Liver (tissue), 9 donors: ENCODE measurements around the gene MSI1. TPM values are rescaled to one million over a fixed set of nuclear protein-coding genes. Genes with fewer than 3 reads are reported as not detected.

ENCODE experiments used
- DNase-seq: peaks from one replicate; pipeline ENCODE4 v3.0.0-alpha.2; 2017; ENCODE audit warnings: low spot score
- H3K27ac ChIP-seq, 2 donors: one replicate each; pipeline ENCODE4 v1.7.0; 2013; ENCODE audit warnings: inconsistent platforms in 2 of 2, low read length in 2 of 2, control low read depth in 1 of 2, low read depth in 1 of 2, mild to moderate bottlenecking in 1 of 2
- H3K27me3 ChIP-seq, 4 donors: one replicate each; pipeline versions ENCODE4 v1.6.1 to v1.7.0; 2013; ENCODE audit warnings: low read length in 3 of 4, inconsistent platforms in 1 of 4, mild to moderate bottlenecking in 1 of 4, moderate library complexity in 1 of 4; ENCODE audit not compliant: control insufficient read depth in 4 of 4, insufficient read depth in 4 of 4
- H3K36me3 ChIP-seq, 4 donors: one replicate each; pipeline versions ENCODE4 v1.6.1 to v1.7.0; 2013; ENCODE audit warnings: low read length in 3 of 4, mild to moderate bottlenecking in 3 of 4, low read depth in 1 of 4, moderate library complexity in 1 of 4; ENCODE audit not compliant: control insufficient read depth in 4 of 4, insufficient read depth in 3 of 4
- H3K4me1 ChIP-seq, 4 donors: one replicate each; pipeline versions ENCODE4 v1.6.1 to v1.7.0; 2013; ENCODE audit warnings: low read length in 3 of 4, mild to moderate bottlenecking in 3 of 4, moderate library complexity in 1 of 4; ENCODE audit not compliant: control insufficient read depth in 4 of 4, insufficient read depth in 4 of 4
- H3K4me3 ChIP-seq, 3 donors: one replicate each; pipeline versions ENCODE4 v1.6.1 to v1.7.0; 2013; ENCODE audit warnings: low read length in 3 of 3, control low read depth in 1 of 3, low read depth in 1 of 3, mild to moderate bottlenecking in 1 of 3
- H3K9ac ChIP-seq, 2 donors: one replicate each; pipeline ENCODE4 v1.7.0; 2013; ENCODE audit warnings: low read length in 2 of 2, mild to moderate bottlenecking in 2 of 2, moderate library complexity in 2 of 2, control low read depth in 1 of 2, low read depth in 1 of 2
- H3K9me3 ChIP-seq, 4 donors: one replicate each; pipeline versions ENCODE4 v1.6.1 to v1.7.0; 2013; ENCODE audit warnings: low read length in 3 of 4; ENCODE audit not compliant: control insufficient read depth in 4 of 4
- EGR1 ChIP-seq, 2 donors: IDR thresholded peaks; 2 replicates each; pipeline ENCODE4 v1.6.1; 2016 to 2018; ENCODE audit warnings: antibody characterized with exemption in 2 of 2, low read depth in 2 of 2
- FOXA1 ChIP-seq: IDR thresholded peaks from 2 replicates; pipeline ENCODE4 v1.6.1; 2016; ENCODE audit warnings: antibody characterized with exemption
- FOXA2 ChIP-seq: IDR thresholded peaks from 2 replicates; pipeline ENCODE4 v1.6.1; 2016; ENCODE audit warnings: antibody characterized with exemption
- GABPA ChIP-seq, 2 donors: IDR thresholded peaks in 1 of 2; conservative IDR thresholded peaks in 1 of 2; 2 replicates each; pipeline ENCODE4 v1.6.1; 2016; ENCODE audit warnings: antibody characterized with exemption in 2 of 2, mild to moderate bottlenecking in 1 of 2, moderate library complexity in 1 of 2
- HNF4A ChIP-seq, 2 donors: conservative IDR thresholded peaks; 2 replicates each; pipeline ENCODE4 v1.6.1; 2016; ENCODE audit warnings: antibody characterized with exemption in 2 of 2, mild to moderate bottlenecking in 2 of 2
- HNF4G ChIP-seq: IDR thresholded peaks from 2 replicates; pipeline ENCODE4 v1.6.1; 2016; ENCODE audit warnings: antibody characterized with exemption
- JUND ChIP-seq, 2 donors: IDR thresholded peaks; 2 replicates each; pipeline ENCODE4 v1.6.1; 2016; ENCODE audit warnings: antibody characterized with exemption in 2 of 2
- NR2F2 ChIP-seq: IDR thresholded peaks from 2 replicates; pipeline ENCODE4 v1.6.1; 2016; ENCODE audit warnings: antibody characterized with exemption
- RAD21 ChIP-seq, 2 donors: IDR thresholded peaks; 2 replicates each; pipeline ENCODE4 v1.6.1; 2016; ENCODE audit warnings: antibody characterized with exemption in 2 of 2, mild to moderate bottlenecking in 2 of 2
- RXRA ChIP-seq, 2 donors: IDR thresholded peaks; 2 replicates each; pipeline ENCODE4 v1.6.1; 2017 to 2018; ENCODE audit warnings: antibody characterized with exemption in 2 of 2, mild to moderate bottlenecking in 1 of 2
- SP1 ChIP-seq: IDR thresholded peaks from 2 replicates; pipeline ENCODE4 v1.6.1; 2018; ENCODE audit warnings: antibody characterized with exemption, mild to moderate bottlenecking
- TAF1 ChIP-seq: conservative IDR thresholded peaks from 2 replicates; pipeline ENCODE4 v1.6.1; 2016; ENCODE audit warnings: antibody characterized with exemption, mild to moderate bottlenecking
- YY1 ChIP-seq: IDR thresholded peaks from 2 replicates; pipeline ENCODE4 v1.6.1; 2016; ENCODE audit warnings: antibody characterized with exemption, mild to moderate bottlenecking
- WGBS: extraction: QIAGEN DNeasy Blood & Tissue Kit; methylation state at CpG from one replicate; pipeline ENCODE4 v1.1.7; 2013; 5-methylcytosine and 5-hydroxymethylcytosine counted together
- polyA plus RNA-seq, 2 donors: library from polyadenylated mRNA; stranded (reverse) in 1 of 2; unstranded in 1 of 2; fragments of 200-250 nt in 1 of 2; fragments of >200 nt in 1 of 2; fragmentation: Nextera tagmentation in 1 of 2; extraction: Ambion mirVana in 1 of 2; gene quantifications; one replicate each; pipeline versions ENCODE4 v1.2.1 to v1.2.3, GENCODE V29; 2013 to 2015
- total RNA-seq, 2 donors: library from RNA; depleted of rRNA; stranded (reverse); fragments of >200 nt; gene quantifications; one replicate each; pipeline ENCODE4 v1.2.3, GENCODE V29; 2014
- TF ChIP-seq, protein P1 (sequence below): IDR thresholded peaks from 2 replicates; pipeline ENCODE4 v1.6.1; 2016; ENCODE audit warnings: antibody characterized with exemption
- TF ChIP-seq, protein P2 (sequence below): IDR thresholded peaks from 2 replicates; pipeline ENCODE4 v1.6.1; 2016; ENCODE audit warnings: antibody characterized with exemption
- TF ChIP-seq, protein P3 (sequence below): IDR thresholded peaks from 2 replicates; pipeline ENCODE4 v1.6.1; 2016; ENCODE audit warnings: antibody characterized with exemption
- TF ChIP-seq, protein P4 (sequence below): IDR thresholded peaks from 2 replicates; pipeline ENCODE4 v1.6.1; 2016; ENCODE audit warnings: antibody characterized with exemption, mild to moderate bottlenecking
- donor health status: healthy.
- donor health status: healthy.
- donor health status: healthy.
- donor health status: healthy.
- donor health status: healthy.

Gene MSI1
- total and polyA plus RNA-seq, 4 donors: 0.13 to 1.2 TPM; not detected in 2

DNA sequence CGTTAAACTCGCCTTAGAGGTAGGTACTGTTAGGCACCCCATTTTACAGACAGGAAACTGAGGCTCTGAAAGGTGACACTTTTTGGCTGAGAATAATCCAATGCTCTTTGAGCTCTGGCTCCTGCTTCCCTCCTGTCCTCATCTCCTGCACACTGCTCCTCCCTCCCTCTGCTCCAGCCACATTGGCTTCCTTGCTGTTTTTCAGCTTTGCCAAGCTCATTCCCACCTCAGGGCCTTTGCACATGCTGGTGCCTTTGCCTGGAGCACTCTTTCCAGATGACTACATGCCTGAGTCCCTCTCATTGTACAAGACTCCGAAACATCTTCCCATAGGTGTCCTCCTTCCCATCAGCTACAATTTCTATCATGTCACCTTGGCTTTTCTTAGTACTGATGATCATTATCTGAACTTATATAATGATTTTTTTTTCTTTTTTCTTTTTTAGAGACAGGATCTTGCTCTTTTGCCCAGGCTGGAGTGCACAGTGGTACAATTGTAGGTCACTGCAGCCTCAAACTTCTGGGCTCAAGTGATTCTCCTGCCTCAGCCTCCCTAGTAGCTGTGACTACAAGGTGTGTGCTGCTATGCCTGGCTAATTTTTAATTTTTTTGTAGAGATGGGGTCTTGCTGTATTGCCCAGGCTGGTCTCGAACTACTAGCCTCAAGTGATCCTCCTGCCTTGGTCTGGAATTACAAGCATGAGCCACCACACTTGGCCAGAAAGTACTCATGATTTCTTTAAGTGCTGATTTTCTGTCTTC is 15.2 kb downstream of the MSI1 start:
- TF ChIP-seq FOXA2 (no peak), RXRA (IDR thresholded peaks at IDR 0.05) (no peak), TAF1 (no peak), SP1 (no peak), JUND (IDR thresholded peaks at IDR 0.05) (no peak), RAD21 (IDR thresholded peaks at IDR 0.05) (no peak), NR2F2 (no peak), EGR1 (IDR thresholded peaks at IDR 0.05; ENCODE audit: low read depth in 2 of 2) (no peak), HNF4A (conservative IDR thresholded peaks at IDR 0.05) (no peak), FOXA1 (no peak), HNF4G (no peak), YY1 (no peak), GABPA (IDR thresholded peaks at IDR 0.05 in 1 of 2, conservative IDR thresholded peaks at IDR 0.05 in 1 of 2) (no peak)
- TF ChIP-seq, protein P1, sequence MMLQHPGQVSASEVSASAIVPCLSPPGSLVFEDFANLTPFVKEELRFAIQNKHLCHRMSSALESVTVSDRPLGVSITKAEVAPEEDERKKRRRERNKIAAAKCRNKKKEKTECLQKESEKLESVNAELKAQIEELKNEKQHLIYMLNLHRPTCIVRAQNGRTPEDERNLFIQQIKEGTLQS: no peak
- TF ChIP-seq, protein P2, sequence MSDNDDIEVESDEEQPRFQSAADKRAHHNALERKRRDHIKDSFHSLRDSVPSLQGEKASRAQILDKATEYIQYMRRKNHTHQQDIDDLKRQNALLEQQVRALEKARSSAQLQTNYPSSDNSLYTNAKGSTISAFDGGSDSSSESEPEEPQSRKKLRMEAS: no peak
- TF ChIP-seq, protein P3, sequence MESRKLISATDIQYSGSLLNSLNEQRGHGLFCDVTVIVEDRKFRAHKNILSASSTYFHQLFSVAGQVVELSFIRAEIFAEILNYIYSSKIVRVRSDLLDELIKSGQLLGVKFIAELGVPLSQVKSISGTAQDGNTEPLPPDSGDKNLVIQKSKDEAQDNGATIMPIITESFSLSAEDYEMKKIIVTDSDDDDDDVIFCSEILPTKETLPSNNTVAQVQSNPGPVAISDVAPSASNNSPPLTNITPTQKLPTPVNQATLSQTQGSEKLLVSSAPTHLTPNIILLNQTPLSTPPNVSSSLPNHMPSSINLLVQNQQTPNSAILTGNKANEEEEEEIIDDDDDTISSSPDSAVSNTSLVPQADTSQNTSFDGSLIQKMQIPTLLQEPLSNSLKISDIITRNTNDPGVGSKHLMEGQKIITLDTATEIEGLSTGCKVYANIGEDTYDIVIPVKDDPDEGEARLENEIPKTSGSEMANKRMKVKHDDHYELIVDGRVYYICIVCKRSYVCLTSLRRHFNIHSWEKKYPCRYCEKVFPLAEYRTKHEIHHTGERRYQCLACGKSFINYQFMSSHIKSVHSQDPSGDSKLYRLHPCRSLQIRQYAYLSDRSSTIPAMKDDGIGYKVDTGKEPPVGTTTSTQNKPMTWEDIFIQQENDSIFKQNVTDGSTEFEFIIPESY: no peak
- TF ChIP-seq, protein P4, sequence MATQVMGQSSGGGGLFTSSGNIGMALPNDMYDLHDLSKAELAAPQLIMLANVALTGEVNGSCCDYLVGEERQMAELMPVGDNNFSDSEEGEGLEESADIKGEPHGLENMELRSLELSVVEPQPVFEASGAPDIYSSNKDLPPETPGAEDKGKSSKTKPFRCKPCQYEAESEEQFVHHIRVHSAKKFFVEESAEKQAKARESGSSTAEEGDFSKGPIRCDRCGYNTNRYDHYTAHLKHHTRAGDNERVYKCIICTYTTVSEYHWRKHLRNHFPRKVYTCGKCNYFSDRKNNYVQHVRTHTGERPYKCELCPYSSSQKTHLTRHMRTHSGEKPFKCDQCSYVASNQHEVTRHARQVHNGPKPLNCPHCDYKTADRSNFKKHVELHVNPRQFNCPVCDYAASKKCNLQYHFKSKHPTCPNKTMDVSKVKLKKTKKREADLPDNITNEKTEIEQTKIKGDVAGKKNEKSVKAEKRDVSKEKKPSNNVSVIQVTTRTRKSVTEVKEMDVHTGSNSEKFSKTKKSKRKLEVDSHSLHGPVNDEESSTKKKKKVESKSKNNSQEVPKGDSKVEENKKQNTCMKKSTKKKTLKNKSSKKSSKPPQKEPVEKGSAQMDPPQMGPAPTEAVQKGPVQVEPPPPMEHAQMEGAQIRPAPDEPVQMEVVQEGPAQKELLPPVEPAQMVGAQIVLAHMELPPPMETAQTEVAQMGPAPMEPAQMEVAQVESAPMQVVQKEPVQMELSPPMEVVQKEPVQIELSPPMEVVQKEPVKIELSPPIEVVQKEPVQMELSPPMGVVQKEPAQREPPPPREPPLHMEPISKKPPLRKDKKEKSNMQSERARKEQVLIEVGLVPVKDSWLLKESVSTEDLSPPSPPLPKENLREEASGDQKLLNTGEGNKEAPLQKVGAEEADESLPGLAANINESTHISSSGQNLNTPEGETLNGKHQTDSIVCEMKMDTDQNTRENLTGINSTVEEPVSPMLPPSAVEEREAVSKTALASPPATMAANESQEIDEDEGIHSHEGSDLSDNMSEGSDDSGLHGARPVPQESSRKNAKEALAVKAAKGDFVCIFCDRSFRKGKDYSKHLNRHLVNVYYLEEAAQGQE: no peak
- no peaks in the 10 kb centered on the region for H3K36me3 ChIP-seq
- H3K9ac ChIP-seq: no peak overlapping the region
- no peaks in the 10 kb centered on the region for H3K27me3 ChIP-seq
- no peak overlapping the region for H3K4me3 ChIP-seq
- peaks cover 4 to 20% (median 13%) of the 10 kb centered on the region in 4 donors for H3K4me1 ChIP-seq
- H3K9me3 ChIP-seq: no peaks in the 10 kb centered on the region
- no peak for DNase-seq
- 93% methylated on average over 4 of the region's 4 CpGs for WGBS
- H3K27ac ChIP-seq: no peak overlapping the region

DNA sequence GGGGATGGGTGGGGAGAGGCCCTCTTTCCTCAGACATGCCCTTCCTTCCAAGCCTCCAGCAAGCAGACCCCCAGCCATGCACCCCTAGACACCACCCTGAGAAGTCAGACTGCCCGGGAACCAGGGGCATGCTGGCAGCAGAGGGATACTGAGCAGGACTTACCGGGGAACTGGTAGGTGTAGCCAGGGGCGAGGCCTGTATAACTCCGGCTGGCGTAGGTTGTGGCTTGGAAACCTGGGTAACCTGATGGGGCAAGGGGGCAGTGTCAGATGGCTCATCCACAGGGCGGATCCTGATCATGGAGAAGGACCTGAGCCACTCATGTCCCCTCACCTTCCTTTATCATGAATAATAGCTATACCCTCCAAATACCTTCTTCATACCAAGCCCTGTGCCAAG is 15.8 kb downstream of the MSI1 start:
- Histone ChIP-seq H3K9ac (no peak overlapping the region), H3K27ac (no peak overlapping the region), H3K36me3 (no peaks in the 10 kb centered on the region), H3K27me3 (no peaks in the 10 kb centered on the region), H3K4me1 (peaks cover 4 to 20% (median 13%) of the 10 kb centered on the region in 4 donors), H3K9me3 (no peaks in the 10 kb centered on the region), H3K4me3 (no peak overlapping the region)
- 94% methylated on average over 6 of the region's 6 CpGs for WGBS
- no peak for TF ChIP-seq TAF1
- TF ChIP-seq, protein P4: no peak
- no peak for DNase-seq
